ENCODE results near the gene MAPKAP1.

Gene MAPKAP1

GRCh38 chr9:125457357-125457756 is 249.7 kb downstream of the MAPKAP1 start:
- no peak for DNase-seq (ENCODE audit: low read depth)

- DNase-seq (ENCODE audit: low read depth), result no peak
Observed at GRCh38 chr9:125455876-125456275, 251.1 kb downstream of the MAPKAP1 start.

GRCh38 chr9:125455132-125455531 is 251.9 kb downstream of the MAPKAP1 start:
- no peak for DNase-seq (ENCODE audit: low read depth)

DNA sequence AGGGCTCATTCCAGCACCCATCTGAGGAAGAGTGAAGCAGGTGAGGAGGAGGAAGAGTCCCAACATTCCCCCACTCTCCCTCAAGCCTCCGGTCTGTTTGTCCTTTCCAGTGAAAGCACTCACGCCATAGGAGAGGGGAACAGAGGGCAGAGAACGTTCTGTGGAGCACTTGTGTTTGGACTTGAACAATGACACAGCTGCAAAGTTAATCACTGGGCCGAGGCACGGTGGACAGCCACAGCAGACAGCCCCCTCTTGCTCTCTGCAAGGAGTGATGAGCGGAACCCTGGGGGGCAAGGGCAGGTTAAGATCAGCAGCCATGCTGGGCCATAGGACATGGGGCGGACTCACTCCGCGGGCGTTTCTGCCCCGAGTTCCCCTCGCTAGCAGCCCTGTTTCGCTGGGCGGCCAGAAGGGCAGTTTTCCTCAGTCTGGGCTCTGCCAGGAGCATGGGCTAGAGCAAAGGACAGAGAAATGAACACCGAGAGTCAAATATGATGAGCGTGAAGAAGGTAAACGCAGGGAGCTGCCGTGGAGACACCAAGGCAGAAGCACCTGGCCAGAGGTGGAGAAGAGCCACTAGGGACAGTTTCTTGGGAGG is 259.7 kb downstream of the MAPKAP1 start:
- DNase-seq (ENCODE audit: low read depth), result no peak

DNA sequence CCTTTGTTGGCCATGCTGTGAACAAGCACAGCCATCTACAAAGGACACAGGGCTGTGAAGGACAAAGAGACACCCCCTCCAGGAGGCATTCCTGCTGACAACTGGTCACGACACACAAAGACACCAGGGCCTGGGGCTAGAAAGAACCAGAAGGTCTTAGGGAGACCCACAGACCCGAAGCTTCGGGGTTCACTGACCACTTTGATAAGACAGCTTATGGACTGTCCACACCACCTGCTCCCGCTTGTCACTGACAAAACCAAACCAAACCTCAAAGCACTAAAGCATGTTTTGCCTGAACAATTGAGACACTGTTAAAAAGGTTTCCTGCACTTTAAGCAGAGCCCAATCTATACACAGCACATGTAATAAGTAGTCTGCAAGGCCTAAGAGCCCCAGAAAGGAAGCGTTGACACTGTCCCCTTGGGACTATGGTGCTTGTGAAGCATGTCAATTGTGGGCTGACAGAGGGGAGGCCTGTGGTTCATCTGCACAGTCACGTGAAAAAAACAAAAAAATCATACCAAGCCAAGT is 260.4 kb downstream of the MAPKAP1 start:
- DNase-seq (ENCODE audit: low read depth), result no peak

GRCh38 chr9:125444956-125445506 is 262.0 kb downstream of the MAPKAP1 start:
- no peak for DNase-seq (ENCODE audit: low read depth)

DNA sequence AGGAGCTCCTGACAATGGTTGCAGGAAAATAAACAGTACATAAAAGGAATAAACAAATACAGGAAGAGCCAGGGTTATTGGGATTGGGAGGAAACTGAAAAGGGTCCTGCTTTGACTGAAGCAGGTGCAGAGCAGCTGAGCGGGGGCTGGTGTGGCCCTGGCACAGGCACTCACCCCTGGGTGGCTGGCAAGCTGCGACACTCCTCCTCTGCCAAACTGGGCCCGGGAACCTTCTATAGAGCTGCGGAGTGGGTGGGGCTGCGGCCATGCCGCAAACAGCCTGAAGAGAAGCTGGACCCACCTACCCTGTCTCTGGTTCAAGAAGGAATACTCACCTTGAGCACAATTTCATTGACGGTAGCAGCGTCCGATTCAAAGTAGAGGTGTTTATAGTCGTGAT is 262.8 kb downstream of the MAPKAP1 start:
- DNase-seq (ENCODE audit: low read depth), result no peak

- no peak for DNase-seq (ENCODE audit: low read depth)
Observed at GRCh38 chr9:125443367-125443766, 263.6 kb downstream of the MAPKAP1 start.

GRCh38 chr9:125442452-125442851 is 264.6 kb downstream of the MAPKAP1 start:
- no peak for DNase-seq (ENCODE audit: low read depth)

GRCh38 chr9:125440411-125440810 is 266.6 kb downstream of the MAPKAP1 start:
- no peak for DNase-seq (ENCODE audit: low read depth)

DNA sequence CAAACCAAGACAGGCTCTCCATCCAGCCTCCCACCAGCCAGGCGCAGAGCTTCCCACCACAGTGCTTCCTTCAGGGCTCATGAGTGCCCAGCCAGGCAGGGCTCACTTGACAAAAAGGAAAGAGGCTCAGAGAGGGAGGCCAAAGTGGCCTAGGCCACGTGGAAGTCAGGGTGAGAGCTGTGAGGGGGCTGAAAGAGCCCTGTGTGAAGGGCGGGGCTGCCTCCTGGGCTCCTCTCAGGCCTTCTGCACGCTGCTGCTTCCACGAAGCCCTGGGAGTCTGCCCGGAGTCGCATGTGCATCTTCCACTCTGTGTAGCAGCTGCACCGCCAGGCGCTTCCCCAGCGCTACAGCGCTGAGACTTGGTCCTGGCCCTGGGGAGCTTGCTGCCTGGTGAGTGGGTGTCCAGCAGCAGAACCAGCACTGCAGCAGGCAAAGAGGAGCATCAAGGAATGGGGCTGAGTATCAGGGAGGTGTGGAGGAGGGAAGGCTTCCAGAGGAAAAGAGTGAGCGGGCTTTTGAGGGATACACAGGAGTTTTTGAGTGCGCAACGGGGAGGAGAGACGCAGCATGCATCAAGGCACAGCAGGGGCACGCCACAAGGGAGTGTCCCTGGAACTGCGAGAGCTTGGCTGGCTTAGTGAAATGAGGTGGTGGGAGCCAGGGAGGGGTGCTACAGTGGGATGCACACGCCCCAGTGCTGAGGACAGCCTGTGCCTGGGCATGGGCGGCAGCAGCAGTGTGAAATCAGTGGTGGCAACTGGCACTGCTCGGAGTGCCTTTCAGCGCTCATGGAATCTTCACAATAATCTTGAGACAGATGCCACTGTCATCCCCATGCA is 267.4 kb downstream of the MAPKAP1 start:
- DNase-seq (ENCODE audit: low read depth), result no peak

- no peak for DNase-seq (ENCODE audit: low read depth)
Observed at GRCh38 chr9:125438506-125439433, 268.2 kb downstream of the MAPKAP1 start.

GRCh38 chr9:125437771-125438221 is 269.2 kb downstream of the MAPKAP1 start:
- no peak for DNase-seq (ENCODE audit: low read depth)

- no peak for DNase-seq (ENCODE audit: low read depth)
Observed at GRCh38 chr9:125436613-125437443, 270.2 kb downstream of the MAPKAP1 start.

GRCh38 chr9:125435776-125436612 is 271.0 kb downstream of the MAPKAP1 start:
- no peak for DNase-seq (ENCODE audit: low read depth)

DNA sequence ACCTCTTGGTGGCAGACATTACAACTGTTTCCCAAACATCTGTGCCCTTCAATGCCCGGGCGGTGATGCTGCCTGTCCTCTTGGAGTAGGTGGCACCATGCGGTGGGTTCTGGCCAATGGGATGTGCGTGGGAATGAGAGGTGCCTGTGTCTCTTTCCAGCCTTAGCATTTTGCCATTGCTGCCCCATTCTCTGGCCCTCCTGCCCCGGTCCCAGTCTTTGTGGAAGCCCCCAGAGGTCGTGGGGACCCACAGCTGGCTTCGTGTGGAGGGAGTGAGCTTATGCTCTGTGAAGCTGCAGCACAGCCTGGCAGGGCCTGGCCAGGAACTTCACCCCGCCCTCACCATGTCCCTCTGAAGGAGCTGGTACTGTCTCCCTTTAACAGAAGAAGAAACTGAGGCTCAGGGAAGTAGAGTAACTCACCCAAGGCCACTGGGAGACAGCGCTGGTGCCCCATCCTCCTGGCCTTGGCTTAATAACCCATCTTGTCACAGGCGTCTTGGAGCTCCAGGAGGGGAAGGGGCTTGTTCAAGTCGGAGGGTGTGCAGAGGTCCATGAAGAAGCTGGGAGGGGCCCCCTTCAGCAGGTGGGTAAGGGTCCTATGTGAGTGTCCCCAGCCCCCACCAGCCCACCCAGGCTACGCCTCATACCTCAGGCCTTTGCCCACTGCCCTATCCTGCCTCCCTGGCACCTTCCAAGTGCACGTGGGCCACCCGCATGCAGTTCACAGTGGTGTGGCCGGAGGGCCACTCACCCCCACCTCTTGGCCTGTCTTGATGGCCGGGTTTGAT is 271.8 kb downstream of the MAPKAP1 start:
- DNase-seq (ENCODE audit: low read depth), result no peak

DNA sequence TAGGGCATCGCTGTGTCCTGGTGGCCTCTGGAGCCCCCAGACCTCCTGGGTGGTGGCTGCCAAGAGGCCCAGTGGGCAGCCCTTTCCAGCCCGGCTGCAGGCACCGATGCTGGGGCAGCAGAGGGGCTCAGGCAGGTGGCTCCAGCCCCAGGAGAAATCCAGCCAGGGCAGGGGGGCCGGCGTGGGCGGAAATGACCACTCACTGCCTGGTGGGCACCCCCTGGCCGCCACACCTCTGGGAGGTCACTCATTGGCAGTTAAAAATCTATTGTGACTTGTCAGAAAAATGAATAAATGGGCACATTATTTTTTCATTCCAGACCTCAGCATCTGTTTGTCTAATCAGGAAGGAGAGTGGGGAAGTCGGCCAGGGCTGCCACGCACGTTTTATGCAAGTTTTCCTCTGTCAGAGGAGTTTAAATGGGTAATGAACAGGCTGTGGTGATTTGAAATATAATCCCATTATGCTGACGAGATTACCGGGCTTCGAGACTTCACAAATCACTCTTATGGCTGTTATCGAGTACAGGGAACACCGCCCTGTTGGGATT is 273.5 kb downstream of the MAPKAP1 start:
- DNase-seq (ENCODE audit: low read depth), result peak; percentile 32

GRCh38 chr9:125432715-125433385 is 274.2 kb downstream of the MAPKAP1 start:
- no peak for DNase-seq (ENCODE audit: low read depth)

Measured in amniotic epithelial cell (primary cell).